ENCODE data around the gene ADRM1. TPM values are rescaled to one million over a fixed set of nuclear protein-coding genes. Genes with fewer than 3 reads are reported as not detected.

The ADRM1 gene
- total and polyA plus RNA-seq, 2 of the 4 experiments (the other 2 are of a cell fraction): 103 to 149 TPM

DNA sequence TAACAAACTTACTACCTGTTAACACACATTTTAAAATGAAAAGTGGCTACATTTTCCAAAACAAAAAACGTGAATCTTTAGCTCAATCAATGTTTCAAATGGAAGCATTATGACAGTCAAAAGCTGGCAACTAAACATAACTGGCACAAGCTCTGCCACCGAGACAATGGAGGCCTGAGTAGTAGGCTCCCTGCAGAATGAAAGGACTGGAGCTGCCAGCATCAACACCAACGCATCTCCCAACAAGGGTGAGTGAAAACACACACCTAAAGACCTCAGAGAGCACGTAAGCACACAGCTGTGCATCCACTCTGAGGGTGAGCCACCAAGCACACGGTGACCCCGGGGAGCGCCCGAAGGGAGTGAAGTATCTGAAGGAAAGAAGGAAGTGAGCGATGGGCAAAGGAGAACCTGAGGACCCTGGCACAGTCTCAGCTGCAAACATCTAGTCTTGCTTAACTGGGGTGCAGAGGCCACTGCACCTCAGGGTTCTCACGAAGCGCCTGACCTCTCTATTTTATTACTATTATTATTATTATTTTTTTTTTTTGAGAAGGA is 1.6 kb upstream of the ADRM1 start:
- TF ChIP-seq FOS (IDR thresholded peaks at IDR 0.05; ENCODE audit: low read depth, low read length) (no peak), RAD21 (IDR thresholded peaks at IDR 0.05; ENCODE audit: low read length) (no peak), USF2 (IDR thresholded peaks at IDR 0.05; ENCODE audit: low read depth, low read length) (no peak), MAZ (IDR thresholded peaks at IDR 0.05; ENCODE audit: borderline replicate concordance, low read depth, low read length) (no peak), CEBPB (IDR thresholded peaks at IDR 0.05; ENCODE audit: low read depth, low read length) (no peak), POLR2A (IDR thresholded peaks at IDR 0.05; ENCODE audit: low read depth, low read length) (no peak), BHLHE40 (IDR thresholded peaks at IDR 0.05; ENCODE audit: low read depth, low read length) (no peak), MAFK (IDR thresholded peaks at IDR 0.05; ENCODE audit: low read depth, low read length) (no peak), RFX5 (IDR thresholded peaks at IDR 0.05; ENCODE audit: low read depth, low read length) (no peak), ELK1 (IDR thresholded peaks at IDR 0.05; ENCODE audit: borderline replicate concordance, low read depth, low read length) (no peak), MXI1 (IDR thresholded peaks at IDR 0.05; ENCODE audit: borderline replicate concordance, low read depth, low read length) (no peak), RCOR1 (IDR thresholded peaks at IDR 0.05; ENCODE audit: insufficient replicate concordance, low read length) (no peak), NFE2L2 (IDR thresholded peaks at IDR 0.05; ENCODE audit: low read depth, low read length) (no peak), CHD1 (IDR thresholded peaks at IDR 0.05; ENCODE audit: low read depth, low read length) (no peak), SMC3 (IDR thresholded peaks at IDR 0.05; ENCODE audit: low read depth, low read length) (no peak)
- TF ChIP-seq, protein P1, sequence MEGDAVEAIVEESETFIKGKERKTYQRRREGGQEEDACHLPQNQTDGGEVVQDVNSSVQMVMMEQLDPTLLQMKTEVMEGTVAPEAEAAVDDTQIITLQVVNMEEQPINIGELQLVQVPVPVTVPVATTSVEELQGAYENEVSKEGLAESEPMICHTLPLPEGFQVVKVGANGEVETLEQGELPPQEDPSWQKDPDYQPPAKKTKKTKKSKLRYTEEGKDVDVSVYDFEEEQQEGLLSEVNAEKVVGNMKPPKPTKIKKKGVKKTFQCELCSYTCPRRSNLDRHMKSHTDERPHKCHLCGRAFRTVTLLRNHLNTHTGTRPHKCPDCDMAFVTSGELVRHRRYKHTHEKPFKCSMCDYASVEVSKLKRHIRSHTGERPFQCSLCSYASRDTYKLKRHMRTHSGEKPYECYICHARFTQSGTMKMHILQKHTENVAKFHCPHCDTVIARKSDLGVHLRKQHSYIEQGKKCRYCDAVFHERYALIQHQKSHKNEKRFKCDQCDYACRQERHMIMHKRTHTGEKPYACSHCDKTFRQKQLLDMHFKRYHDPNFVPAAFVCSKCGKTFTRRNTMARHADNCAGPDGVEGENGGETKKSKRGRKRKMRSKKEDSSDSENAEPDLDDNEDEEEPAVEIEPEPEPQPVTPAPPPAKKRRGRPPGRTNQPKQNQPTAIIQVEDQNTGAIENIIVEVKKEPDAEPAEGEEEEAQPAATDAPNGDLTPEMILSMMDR (conservative IDR thresholded peaks at IDR 0.05; ENCODE audit: low read depth, low read length): no peak
- Histone ChIP-seq H3K9me3 (ENCODE audit: control insufficient read depth, insufficient read depth, low read length) (no peaks in the 10 kb centered on the region), H4K5ac (ENCODE audit: low read depth, low read length) (no peak overlapping the region), H3K9me1 (ENCODE audit: insufficient read depth, low read length) (0 out of 2 replicates have a peak, but pooled peaks cover 6% of the 10 kb centered on the region), H4K20me1 (ENCODE audit: insufficient read depth, low read length) (peaks cover 30% of the 10 kb centered on the region), H3K79me1 (ENCODE audit: low read depth in 1 of 2, low read length in 2 of 2) (peaks cover 0 to 31% of the 10 kb centered on the region in 2 experiments; a peak in 2 of 4 replicates), H2AFZ (replicated peaks; ENCODE audit: low read length, poor library complexity) (peak overlapping the region; percentile 62), H3K4me1 (ENCODE audit: control insufficient read depth, insufficient read depth, low read length) (peaks cover 12% of the 10 kb centered on the region), H2BK120ac (ENCODE audit: low read depth, low read length) (no peak overlapping the region), H3K14ac (replicated peaks; ENCODE audit: low read depth, low read length) (no peak overlapping the region), H4K91ac (ENCODE audit: insufficient read depth, low read depth, low read length) (no peak overlapping the region), H3K23ac (ENCODE audit: low read depth, low read length) (no peak overlapping the region), H3K36me3 (ENCODE audit: control insufficient read depth, insufficient read depth, low read length) (peaks cover 27% of the 10 kb centered on the region; the same call in 1 of the 2 replicates), H2BK20ac (ENCODE audit: low read depth, low read length) (no peak overlapping the region), H3K27ac (ENCODE audit: insufficient read depth, low read length) (no peak overlapping the region), H3K4me2 (ENCODE audit: low read depth, low read length) (no peak overlapping the region), H2AK9ac (replicated peaks; ENCODE audit: low read depth, low read length, poor library complexity) (peak overlapping the region; percentile 9), H3K4ac (ENCODE audit: low read depth, low read length) (no peak overlapping the region), H3K18ac (ENCODE audit: low read depth, low read length) (no peak overlapping the region), H2AK5ac (ENCODE audit: low read depth, low read length) (no peak overlapping the region), H4K8ac (ENCODE audit: low read depth in 2 of 2, low read length in 2 of 2) (no peak overlapping the region), H3K4me3 (ENCODE audit: insufficient read depth, low read depth, low read length) (no peak overlapping the region), H2BK15ac (ENCODE audit: low read depth, low read length) (no peak overlapping the region), H2BK5ac (ENCODE audit: low read depth, low read length, poor library complexity, severe bottlenecking) (no peak overlapping the region), H3K27me3 (ENCODE audit: control insufficient read depth, insufficient read depth, low read length) (no peaks in the 10 kb centered on the region), H3K56ac (ENCODE audit: extremely low read depth, insufficient read depth, low read length) (no peak overlapping the region), H3K9ac (ENCODE audit: low read depth, low read length) (no peak overlapping the region)
- DNase-seq (no peak), ATAC-seq (ENCODE audit: low read depth) (no peak)
- intact Hi-C loops (cut with micrococcal nuclease) (loop anchor here (10.0 kb wide), 1 partner anchor 194 kb away; no protein-coding TSS in a partner anchor), dilution Hi-C loops (cut with HindIII; ENCODE audit: low sequenced_read_pairs, unreplicated experiment) (no loop called here), in situ Hi-C loops (cut with MboI; ENCODE audit: low sequenced_read_pairs) (no loop called here)
- WGBS, 2 experiments (ENCODE audit: extremely low coverage in 2 of 2, insufficient read length in 1 of 2): no CpG with 5 or more reads among the region's 11 CpGs
- ChIA-PET POLR2A (ENCODE audit: unreplicated experiment) (no interaction called here), CTCF (interaction anchor here (0.7 to 1.5 kb wide), 3 partner anchors 74 to 97 kb away, joined by 3 to 10 read pairs (median 6); no protein-coding TSS in a partner anchor)
- BruUV-seq (replicated peaks): no TSS peak
